Stimulated activated CD4-positive, alpha-beta T cell treated with anti-CD3 and anti-CD28 coated beads, Interleukin-15, amount 100 ng/mL, for 48 hours (primary cell): ENCODE data around the gene CBFA2T2.

ENCODE experiments used
- DNase-seq, 2 donors: peaks; one replicate each; pipeline ENCODE4 v3.0.0-alpha.2; 2020; ENCODE audit warnings: low read depth in 2 of 2

CBFA2T2 gene

GRCh38 chr20:33651562-33652048, 161.7 kb downstream of the CBFA2T2 start:
- no peak for DNase-seq

DNA sequence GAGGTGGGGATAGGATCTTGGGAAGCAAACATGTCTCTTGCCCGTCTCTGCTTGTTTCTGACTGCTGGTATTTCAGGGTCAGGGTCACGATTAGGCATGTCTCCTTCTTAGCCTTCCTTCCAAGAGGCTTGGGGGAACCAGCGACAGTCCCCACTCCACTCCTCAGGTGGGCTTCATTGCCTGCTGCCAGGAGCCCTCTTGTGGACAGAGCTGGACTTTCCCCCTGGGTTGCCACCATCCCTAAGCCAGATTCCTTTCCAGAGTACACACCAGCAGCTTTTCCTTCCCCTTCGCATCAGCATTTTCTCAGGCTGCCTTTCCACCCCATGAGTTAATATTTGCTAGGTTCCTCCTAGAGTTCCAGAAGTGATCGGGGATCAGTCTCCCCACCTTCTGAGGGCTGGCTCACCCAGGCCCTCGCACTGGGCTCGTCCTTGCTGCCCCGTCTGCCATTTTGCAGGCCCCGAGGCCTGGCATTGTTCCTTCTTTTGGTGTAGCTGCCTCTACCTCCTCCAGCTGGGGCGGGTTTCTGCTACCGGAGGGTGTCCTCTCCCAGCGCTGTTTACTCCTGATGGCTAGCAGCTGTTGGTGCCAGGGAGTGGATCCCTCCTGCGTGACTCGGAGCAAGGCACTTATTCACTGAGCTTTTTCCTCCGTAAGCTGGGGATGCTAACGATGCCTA, 163.5 kb downstream of the CBFA2T2 start:
- DNase-seq, result no peak

DNA sequence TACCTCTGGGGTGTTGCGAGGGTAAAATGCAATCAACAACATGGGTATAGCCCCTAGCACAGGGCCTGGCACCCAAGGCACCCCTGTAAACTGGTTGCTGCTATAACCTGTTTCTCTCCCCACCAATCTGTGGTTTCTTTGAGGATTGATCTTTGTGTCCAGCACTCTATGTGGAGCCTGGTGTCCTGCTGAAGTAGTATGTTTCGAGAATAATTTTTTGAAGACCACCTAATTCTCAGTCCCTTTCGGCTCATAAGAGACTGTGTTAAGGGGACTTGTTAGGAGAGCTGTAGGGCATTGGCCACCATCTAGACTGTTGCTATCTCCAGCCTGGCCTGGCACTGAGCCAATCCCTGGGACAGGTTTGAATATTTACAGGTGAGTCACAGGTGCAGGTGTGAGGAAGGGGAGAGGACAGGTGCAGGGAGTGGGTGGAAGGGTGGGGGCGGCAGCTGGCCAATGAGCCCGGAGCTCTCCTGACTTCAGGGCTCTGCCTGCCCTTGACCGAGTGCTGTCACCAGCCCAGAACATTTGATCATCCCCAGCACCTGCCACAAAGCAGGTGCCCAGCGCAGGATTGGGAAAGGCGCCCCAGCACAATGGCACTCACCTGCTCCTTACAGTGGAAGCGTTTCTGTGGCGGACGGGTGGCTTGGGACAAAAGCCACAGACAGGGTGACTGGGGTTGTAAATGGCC, 164.2 kb downstream of the CBFA2T2 start:
- DNase-seq, result no peak

GRCh38 chr20:33654680-33655161, 164.8 kb downstream of the CBFA2T2 start:
- no peak for DNase-seq

- DNase-seq, result no peak
Measured at GRCh38 chr20:33655164-33655563, 165.3 kb downstream of the CBFA2T2 start.

DNA sequence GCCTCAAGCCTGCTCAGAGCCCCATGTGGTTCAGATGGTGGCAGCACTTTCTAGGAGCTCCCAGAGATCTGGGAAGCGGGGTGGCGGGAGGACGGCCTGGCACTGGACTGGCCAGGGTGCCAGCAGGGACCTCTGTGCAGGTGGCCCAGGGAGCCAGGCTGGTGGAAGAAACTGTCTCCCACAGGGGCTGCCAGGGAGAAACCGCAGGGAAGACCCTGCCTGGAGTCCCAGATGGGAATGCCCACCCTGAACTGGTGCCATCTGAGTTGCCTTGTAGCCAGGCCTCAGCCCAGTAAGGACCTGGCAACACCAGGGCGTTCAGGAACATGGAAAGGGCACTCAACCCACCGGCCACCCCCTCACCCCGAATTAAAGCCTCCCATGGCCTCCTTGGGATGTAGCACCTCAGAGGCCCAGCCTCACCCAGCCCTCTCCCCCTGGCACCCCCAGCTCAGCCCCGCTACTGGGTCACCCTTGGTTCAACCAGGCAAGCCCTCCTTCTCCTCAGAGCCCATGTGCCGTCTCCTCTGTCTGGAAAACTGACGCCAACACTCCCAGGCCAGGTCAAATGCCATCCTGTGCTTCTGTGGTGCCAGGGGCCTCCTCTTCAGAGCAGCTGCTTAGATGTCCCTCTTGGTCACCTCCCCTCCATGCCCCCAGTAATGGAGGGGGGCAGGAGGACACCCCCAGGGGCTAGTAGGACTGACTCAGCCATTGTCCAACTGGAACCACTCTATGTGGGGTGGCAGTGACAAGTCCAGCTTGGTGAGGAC, 166.3 kb downstream of the CBFA2T2 start:
- DNase-seq, result no peak

GRCh38 chr20:33656783-33657703, 167.1 kb downstream of the CBFA2T2 start:
- DNase-seq, result no peak

DNA sequence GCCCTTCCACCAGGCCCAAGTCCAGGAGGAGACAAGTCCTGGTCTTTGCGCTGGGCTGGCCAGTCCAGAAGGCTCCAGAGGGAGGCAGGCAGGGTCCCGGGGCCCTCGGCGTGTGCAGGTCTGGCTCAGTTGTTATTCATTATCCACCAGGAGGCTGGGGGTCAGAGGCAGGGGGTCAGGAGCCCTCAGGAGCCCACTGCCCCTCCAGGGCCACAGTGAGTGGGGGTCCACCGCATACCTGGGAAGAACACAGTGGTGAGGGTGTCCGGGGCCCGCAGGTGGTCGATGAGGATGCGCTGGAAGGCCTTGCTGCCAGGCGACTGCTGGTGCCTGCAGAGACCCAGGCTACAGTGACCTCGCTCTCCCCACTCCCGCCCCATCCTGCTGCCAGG, 167.8 kb downstream of the CBFA2T2 start:
- DNase-seq, result no peak

DNA sequence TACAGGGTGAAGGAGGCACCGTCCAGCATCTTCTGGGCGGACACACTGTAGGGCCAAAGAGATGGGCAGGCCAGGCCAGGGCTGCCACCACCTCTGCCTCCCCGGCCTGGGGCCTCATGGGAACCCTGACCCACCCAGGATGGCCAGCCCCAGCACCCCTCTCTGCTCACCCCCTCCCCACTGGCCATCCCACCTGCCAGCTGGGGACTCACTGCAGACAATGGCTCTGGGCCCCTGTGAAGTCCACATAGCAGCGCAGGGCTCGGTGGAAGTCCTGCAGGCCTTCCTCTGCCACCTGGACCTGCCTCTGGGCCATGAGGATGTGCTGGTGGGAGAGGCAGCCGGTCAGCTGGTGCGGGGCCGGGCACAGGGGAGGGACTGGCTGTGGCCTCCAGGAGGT, 168.6 kb downstream of the CBFA2T2 start:
- DNase-seq, result no peak

- DNase-seq, result no peak
Measured at GRCh38 chr20:33658929-33659328, 169.0 kb downstream of the CBFA2T2 start.

GRCh38 chr20:33659341-33660034, 169.6 kb downstream of the CBFA2T2 start:
- no peak for DNase-seq

DNA sequence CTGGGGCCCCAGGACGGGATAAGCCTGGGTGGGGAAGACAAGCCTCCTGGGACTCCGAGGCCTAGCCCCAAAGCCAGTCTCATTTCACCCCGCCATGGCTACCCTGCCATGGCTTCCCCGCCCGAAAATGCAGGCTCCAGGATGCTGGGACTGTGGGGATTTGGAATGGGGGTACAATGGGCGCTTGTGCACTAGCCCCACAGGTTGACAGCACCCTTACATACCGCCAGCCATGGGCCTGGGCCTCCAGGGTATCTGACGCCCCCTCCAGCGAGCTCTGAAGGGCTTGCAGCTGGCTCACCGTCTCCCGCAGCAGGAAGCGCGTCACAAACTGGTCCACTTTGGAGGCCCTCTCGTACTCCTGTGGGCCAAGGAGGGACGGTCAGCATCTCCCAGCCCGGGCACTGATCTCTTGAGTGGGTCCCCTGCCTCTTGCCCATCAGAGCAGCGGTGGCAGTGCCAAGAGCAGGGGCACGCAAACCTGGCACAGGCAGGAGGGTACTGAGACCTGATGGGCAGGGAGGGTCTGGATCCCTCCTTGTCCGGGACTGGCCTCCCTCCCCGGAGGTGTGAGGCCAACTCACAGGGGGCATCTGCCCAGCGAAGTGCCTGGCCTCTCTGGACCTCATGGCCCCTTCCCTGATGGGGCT, 170.3 kb downstream of the CBFA2T2 start:
- no peak for DNase-seq

DNA sequence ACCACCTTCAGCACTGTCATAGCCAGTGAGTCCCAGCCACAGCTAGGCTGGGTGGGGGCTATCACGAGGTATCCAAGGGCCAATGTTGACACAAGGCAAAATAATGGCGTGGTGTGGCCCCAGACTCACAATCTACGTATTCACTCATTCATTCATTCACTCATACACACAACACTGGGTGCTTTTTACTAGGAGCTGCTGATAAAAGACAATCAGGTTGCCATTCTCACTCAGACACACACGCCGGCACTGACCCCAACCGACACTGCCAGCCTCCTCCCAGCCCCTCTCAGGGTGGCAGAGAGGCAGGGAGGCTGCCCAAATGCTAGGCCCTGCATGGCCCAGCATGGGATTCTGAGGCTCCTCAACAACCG, 170.8 kb downstream of the CBFA2T2 start:
- no peak for DNase-seq

- no peak for DNase-seq
Measured at GRCh38 chr20:33662172-33662571, 172.3 kb downstream of the CBFA2T2 start, which contains the start of gene C20orf144. TSS of gene C20orf144 (plus strand) at chr20:33662327. CDS start at chr20:33662346, 19 bp downstream.

DNA sequence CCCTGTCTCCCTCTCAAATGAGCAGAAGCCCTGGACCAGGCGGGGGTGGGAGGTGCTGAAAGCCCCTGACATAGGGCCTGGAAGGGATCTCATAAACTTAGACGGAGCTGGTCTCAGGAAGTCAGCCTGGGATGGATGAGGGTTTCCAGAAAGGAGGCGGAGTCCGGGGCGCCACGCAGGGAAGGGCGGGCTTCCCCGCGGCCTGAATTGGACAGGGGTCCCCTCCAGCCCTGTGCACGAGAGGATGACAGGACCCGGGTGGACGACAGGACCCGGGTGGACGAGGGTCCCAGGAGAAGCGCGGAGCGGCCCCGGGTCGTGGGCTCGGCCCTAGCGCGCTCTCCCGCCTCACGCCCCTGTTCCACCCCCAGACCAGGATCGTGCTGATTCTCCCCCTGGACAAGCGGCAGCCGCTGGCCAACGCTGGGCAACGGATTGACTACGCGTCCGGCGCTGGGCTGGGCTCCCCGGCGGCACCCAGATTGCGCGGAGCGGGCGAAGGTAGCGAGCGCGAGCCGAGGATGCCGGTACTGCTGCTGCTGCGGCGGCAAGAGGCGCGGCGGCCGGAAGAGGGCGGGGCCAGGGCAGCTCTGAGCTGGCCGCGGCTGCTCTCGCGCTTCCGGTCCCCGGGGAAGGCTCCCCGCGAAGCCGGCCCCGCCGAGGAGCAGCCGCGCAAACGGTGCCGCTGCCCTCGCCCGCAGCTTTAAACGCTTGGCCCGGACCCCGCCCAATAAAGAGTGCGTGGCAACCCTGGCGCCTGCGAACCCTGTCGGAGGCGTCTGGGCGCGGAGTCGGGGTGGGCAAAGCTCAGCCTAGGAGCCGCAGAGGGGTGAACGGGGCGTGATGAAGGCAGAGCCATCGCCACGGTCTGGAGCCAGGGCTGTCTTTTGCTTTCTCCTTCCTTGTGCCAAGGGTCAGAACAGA, 173.5 kb downstream of the CBFA2T2 start:
- DNase-seq, result peak; percentile 68 to 84

DNA sequence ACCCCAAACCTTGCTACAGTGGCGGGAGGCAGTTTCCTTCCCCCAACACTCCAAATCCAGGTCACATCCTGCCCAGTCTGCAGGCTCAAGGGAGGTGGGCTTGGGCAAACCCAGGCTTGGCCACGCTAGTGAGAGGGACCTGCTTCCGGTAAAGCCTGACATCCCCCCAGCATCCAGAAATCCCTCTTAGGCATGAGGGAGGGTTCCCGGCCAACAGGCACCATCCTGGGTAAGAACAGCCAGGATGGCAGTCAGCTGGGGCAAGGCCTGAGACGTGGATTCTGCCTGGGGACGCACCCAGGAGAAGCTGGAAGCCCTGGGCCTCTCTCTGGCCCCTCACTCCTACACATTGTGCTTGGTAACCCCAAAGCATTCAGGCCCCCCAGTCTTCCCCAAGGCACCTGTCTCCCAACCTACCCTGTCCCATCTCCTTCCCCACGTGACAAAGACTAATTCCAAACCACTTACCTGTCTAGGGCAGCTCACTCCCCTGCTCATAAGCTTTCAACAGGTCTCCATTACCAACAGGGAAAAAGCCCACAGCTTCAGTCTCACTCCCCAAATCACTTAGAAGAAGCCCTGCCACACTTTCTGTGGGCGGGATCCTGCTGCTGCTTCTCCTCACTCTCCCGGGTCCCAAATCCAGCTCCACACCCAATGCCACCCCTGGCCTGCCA, 174.3 kb downstream of the CBFA2T2 start:
- DNase-seq, result no peak

DNA sequence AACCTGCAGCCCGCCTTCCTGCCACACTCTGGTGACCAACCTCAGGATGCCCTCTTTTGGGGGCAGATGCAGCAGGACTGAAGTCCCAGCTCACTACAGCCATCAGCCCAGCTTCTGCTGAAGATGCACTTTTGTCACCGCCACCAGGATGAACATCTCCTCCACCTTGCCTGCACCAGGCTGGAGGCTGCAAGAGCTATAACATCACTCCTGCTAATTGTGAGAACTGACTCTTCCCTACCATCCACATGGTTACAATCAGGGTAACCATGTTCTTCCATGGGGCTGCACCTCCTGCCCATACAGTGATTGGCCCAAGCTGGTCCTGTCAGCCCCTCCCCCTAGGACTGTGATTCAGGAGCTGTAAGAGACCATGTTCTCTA, 174.9 kb downstream of the CBFA2T2 start:
- DNase-seq, result no peak
